Urothelium cell line (cell line): Measurements from ENCODE around the gene MGAT4D.
"Not testable (repeated sequence)": the region's sequence is repeated elsewhere in the genome, so short reads cannot be mapped to it uniquely, and the experiment has no call there.

ENCODE experiments used
- DNase-seq: peaks from one replicate; pipeline ENCODE4 v3.0.0; 2011; ENCODE audit warnings: low spot score, mixed read lengths
- FAIRE-seq: peaks from 2 replicates; lab custom pipeline; 2011; peaks lifted over from hg19 to GRCh38; lab: Jason Lieb, UNC

The MGAT4D gene

GRCh38 chr4:140444347-140444746 lies 53.7 kb downstream of the MGAT4D start:
- not testable (repeated sequence) for FAIRE-seq

GRCh38 chr4:140439644-140440142 lies 58.4 kb downstream of the MGAT4D start:
- no peak for FAIRE-seq

More at GRCh38 chr4:140444347-140444746, 53.7 kb downstream of the MGAT4D start:
- not testable (repeated sequence) for DNase-seq

GRCh38 chr4:140427919-140428471 lies 70.1 kb downstream of the MGAT4D start:
- FAIRE-seq: no peak
- peak; percentile 4 for DNase-seq

More at GRCh38 chr4:140439644-140440142, 58.4 kb downstream of the MGAT4D start:
- DNase-seq: no peak

GRCh38 chr4:140427106-140427918 lies 70.8 kb downstream of the MGAT4D start, which contains the start of gene CLGN:
Gene CLGN, minus strand, starts transcription at chr4:140427648. Its CDS starts 14,570 bp downstream, at chr4:140413078.
- FAIRE-seq (peak; percentile 42), DNase-seq (peak; percentile 89)

GRCh38 chr4:140426610-140427105 lies 71.4 kb downstream of the MGAT4D start:
- DNase-seq: peak; percentile 46
- no peak for FAIRE-seq

- no peak for DNase-seq
- FAIRE-seq: no peak
Measured at GRCh38 chr4:140423106-140423505, 75.0 kb downstream of the MGAT4D start.

GRCh38 chr4:140413130-140413969 lies 84.7 kb downstream of the MGAT4D start:
- not testable (repeated sequence) for FAIRE-seq, DNase-seq

- FAIRE-seq: no peak
- no peak for DNase-seq
Measured at GRCh38 chr4:140408974-140409373, 89.1 kb downstream of the MGAT4D start.

GRCh38 chr4:140406292-140406691 lies 91.8 kb downstream of the MGAT4D start:
- DNase-seq (no peak), FAIRE-seq (no peak)

- DNase-seq (no peak), FAIRE-seq (no peak)
Measured at GRCh38 chr4:140400111-140400510, 98.0 kb downstream of the MGAT4D start.

- FAIRE-seq (no peak), DNase-seq (no peak)
Measured at GRCh38 chr4:140395668-140396067, 102.4 kb downstream of the MGAT4D start.
